Esophagus muscularis mucosa (tissue), 3 donors: ENCODE data around the gene NR5A2.

Experiments used
- CTCF ChIP-seq, 3 experiments: fragments of 200-600 bp in 2 of 3; fragments of 450-650 bp in 1 of 3; sonication (generic) in 2 of 3; IDR thresholded peaks; one replicate each; pipeline ENCODE4 v1.5.1; 2017 to 2019; ENCODE audit warnings: antibody characterized with exemption in 3 of 3, mild to moderate bottlenecking in 2 of 3, moderate library complexity in 1 of 3
- POLR2A ChIP-seq: fragments of 450-650 bp; IDR thresholded peaks from one replicate; pipeline ENCODE4 v1.6.1; 2017; ENCODE audit warnings: antibody characterized with exemption, moderate library complexity, mild to moderate bottlenecking, low read depth
- POLR2AphosphoS5 ChIP-seq, 2 donors: sonication (generic); formaldehyde crosslinking; IDR thresholded peaks; one replicate each; pipeline ENCODE4 v1.6.1; 2017; ENCODE audit warnings: antibody characterized with exemption in 2 of 2

DNA sequence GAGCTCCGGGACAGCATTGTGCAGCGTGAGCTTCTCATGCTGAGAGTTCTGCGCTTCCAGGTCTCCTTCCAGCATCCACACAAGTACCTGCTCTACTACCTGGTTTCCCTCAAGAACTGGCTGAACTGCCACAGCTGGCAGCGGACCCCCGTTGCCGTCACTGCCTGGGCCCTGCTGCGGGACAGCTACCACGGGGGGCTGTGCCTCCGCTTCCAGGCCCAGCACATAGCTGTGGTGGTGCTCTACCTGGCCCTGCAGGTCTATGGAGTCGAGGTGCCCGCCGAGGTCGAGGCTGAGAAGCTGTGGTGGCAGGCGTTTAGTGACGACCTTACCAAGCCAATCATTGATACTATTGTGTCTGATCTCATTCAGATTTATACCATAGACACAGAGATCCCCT is 186.4 kb downstream of the NR5A2 start:
- TF ChIP-seq POLR2A (no peak), CTCF (IDR thresholded peaks at IDR 0.05) (no peak), POLR2AphosphoS5 (IDR thresholded peaks at IDR 0.05) (no peak)
